ENCODE data around the gene GALNT18. TPM values are rescaled to one million over a fixed set of nuclear protein-coding genes. Genes with fewer than 3 reads are reported as not detected.

Gene GALNT18
- total and polyA plus RNA-seq, 2 experiments from 2014 or later: 4.3 to 10.8 TPM

DNA sequence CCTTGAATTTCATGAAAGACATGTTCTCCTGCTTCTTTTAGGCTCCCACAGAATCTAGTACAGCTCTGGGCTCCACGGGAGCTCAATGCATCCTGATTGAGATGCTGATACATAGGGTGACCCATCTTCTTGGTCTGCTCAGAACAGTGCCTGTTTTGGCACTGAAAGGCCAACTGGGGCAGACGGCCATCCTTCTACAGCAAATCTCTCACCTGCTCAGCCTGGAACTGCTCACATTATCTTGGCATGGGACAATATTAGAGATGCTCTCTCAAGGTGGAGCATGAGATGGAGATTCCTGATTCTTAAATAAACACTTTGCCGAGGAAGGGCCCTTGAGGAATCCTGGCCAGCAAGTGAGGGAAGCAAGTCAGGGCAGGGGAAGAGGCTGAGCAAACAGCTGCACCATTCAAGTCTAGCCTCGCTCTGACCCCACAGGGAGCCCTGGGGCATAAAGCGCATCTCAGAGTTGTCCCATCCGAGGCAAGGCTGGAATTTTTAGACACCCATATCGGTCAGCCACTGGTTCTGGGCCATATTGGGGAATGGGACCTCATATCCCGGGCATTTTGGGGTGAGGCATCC lies 210.3 kb downstream of the GALNT18 start (continued):
- TF ChIP-seq STAT1 (IDR thresholded peaks at IDR 0.05; ENCODE audit: unreplicated experiment) (no peak), ETS1 (IDR thresholded peaks at IDR 0.05) (no peak), EZH2 (IDR thresholded peaks at IDR 0.05; ENCODE audit: low read depth, unreplicated experiment) (no peak)
- TF ChIP-seq, protein P1, sequence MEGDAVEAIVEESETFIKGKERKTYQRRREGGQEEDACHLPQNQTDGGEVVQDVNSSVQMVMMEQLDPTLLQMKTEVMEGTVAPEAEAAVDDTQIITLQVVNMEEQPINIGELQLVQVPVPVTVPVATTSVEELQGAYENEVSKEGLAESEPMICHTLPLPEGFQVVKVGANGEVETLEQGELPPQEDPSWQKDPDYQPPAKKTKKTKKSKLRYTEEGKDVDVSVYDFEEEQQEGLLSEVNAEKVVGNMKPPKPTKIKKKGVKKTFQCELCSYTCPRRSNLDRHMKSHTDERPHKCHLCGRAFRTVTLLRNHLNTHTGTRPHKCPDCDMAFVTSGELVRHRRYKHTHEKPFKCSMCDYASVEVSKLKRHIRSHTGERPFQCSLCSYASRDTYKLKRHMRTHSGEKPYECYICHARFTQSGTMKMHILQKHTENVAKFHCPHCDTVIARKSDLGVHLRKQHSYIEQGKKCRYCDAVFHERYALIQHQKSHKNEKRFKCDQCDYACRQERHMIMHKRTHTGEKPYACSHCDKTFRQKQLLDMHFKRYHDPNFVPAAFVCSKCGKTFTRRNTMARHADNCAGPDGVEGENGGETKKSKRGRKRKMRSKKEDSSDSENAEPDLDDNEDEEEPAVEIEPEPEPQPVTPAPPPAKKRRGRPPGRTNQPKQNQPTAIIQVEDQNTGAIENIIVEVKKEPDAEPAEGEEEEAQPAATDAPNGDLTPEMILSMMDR (conservative IDR thresholded peaks at IDR 0.05; ENCODE audit: low read depth in 2 of 2): no peak

DNA sequence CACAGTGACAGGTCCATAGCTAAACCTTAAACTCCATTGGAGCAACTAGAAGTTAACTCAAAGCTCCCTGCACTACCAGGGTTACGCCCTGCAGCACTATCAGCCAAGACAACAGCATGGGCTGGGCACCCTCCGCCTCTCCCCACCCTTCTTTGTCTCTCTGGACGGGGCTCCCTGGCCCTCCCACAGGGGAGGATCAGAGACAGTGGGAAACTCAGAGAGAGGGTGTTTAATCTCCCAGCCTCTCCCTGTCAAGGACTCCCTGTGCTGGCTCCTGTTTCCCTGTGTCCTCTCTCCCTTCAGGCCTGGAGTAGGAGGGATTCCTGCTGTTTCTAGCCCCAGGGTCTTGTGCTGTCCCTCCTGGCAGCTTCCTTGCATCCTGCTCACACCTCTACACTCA lies 211.9 kb downstream of the GALNT18 start:
- Histone ChIP-seq H4K20me1 (replicated peaks; ENCODE audit: insufficient read depth) (no peaks in the 10 kb centered on the region), H3K4me2 (no peak overlapping the region), H3K27me3 (ENCODE audit: insufficient read depth) (no peaks in the 10 kb centered on the region), H3K4me3 (no peak overlapping the region), H3F3A (replicated peaks; ENCODE audit: low read depth) (no peaks in the 10 kb centered on the region), H2AFZ (no peak overlapping the region), H3K27ac (ENCODE audit: low read depth) (no peak overlapping the region), H3K4me1 (ENCODE audit: insufficient read depth) (peaks cover 2% of the 10 kb centered on the region; the same call in 1 of the 2 replicates), H3K79me2 (replicated peaks; ENCODE audit: insufficient read depth) (no peaks in the 10 kb centered on the region), H3K9me2 (ENCODE audit: insufficient read depth) (no peaks in the 10 kb centered on the region), H3K36me3 (ENCODE audit: insufficient read depth) (no peaks in the 10 kb centered on the region)
- Mint-ChIP-seq H3K27me3 (ENCODE audit: insufficient read depth, low read depth, poor library complexity) (peaks cover 6% of the 10 kb centered on the region), H3K36me3 (ENCODE audit: low read depth) (no peaks in the 10 kb centered on the region), H3K4me1 (peaks cover 17% of the 10 kb centered on the region), H3K9me3 (no peaks in the 10 kb centered on the region), H3K4me3 (no peak overlapping the region), H3K27ac (no peak overlapping the region)
- ATAC-seq: peak; percentile 57
- TF ChIP-seq EZH2phosphoT487 (IDR thresholded peaks at IDR 0.05; ENCODE audit: unreplicated experiment) (no peak), ETS1 (IDR thresholded peaks at IDR 0.05) (no peak), POLR2AphosphoS5 (IDR thresholded peaks at IDR 0.05; ENCODE audit: low read depth) (no peak)
- no peak for DNase-seq (ENCODE audit: low spot score)

- peaks cover 6% of the 10 kb centered on the region for H3K4me1 ChIP-seq (ENCODE audit: insufficient read depth)
- ATAC-seq (no peak), DNase-seq (ENCODE audit: low spot score) (no peak)
- no peaks in the 10 kb centered on the region for H3K36me3 Mint-ChIP-seq (ENCODE audit: low read depth)
- no peaks in the 10 kb centered on the region for H3K79me2 ChIP-seq (replicated peaks; ENCODE audit: insufficient read depth)
- no peaks in the 10 kb centered on the region for H3F3A ChIP-seq (replicated peaks; ENCODE audit: low read depth)
- no peaks in the 10 kb centered on the region for H4K20me1 ChIP-seq (replicated peaks; ENCODE audit: insufficient read depth)
- H3K4me1 Mint-ChIP-seq: peaks cover 23% of the 10 kb centered on the region
- H3K27me3 ChIP-seq (ENCODE audit: insufficient read depth): no peaks in the 10 kb centered on the region
- no peaks in the 10 kb centered on the region for H3K36me3 ChIP-seq (ENCODE audit: insufficient read depth)
- H3K27ac Mint-ChIP-seq: no peak overlapping the region
- H3K27me3 Mint-ChIP-seq (ENCODE audit: insufficient read depth, low read depth, poor library complexity): peaks cover 8% of the 10 kb centered on the region
- H3K4me3 ChIP-seq: no peak overlapping the region
- H3K4me3 Mint-ChIP-seq: no peak overlapping the region
- no peaks in the 10 kb centered on the region for H3K9me2 ChIP-seq (ENCODE audit: insufficient read depth)
- TF ChIP-seq NANOG (IDR thresholded peaks at IDR 0.05; ENCODE audit: borderline replicate concordance): no peak
- no peak for TF ChIP-seq JUNB (IDR thresholded peaks at IDR 0.05; ENCODE audit: unreplicated experiment)
- TF ChIP-seq EZH2 (IDR thresholded peaks at IDR 0.05; ENCODE audit: low read depth, unreplicated experiment): no peak
- no peak for TF ChIP-seq STAT1 (IDR thresholded peaks at IDR 0.05; ENCODE audit: unreplicated experiment)
- TF ChIP-seq REST (IDR thresholded peaks at IDR 0.05; ENCODE audit: unreplicated experiment): no peak
- TF ChIP-seq, protein P1 (conservative IDR thresholded peaks at IDR 0.05; ENCODE audit: low read depth in 2 of 2): no peak
- no peak for TF ChIP-seq EZH2phosphoT487 (IDR thresholded peaks at IDR 0.05; ENCODE audit: unreplicated experiment)
- TF ChIP-seq CREB1 (CRISPR knock-in tag; IDR thresholded peaks at IDR 0.05; ENCODE audit: low read depth): no peak
- TF ChIP-seq ZNF114 (CRISPR knock-in tag; IDR thresholded peaks at IDR 0.05): no peak
- no peak for TF ChIP-seq POLR2AphosphoS5 (IDR thresholded peaks at IDR 0.05; ENCODE audit: low read depth)
- H3K27ac ChIP-seq (ENCODE audit: low read depth): no peak overlapping the region
- H2AFZ ChIP-seq: no peak overlapping the region
- H3K9me3 Mint-ChIP-seq: no peaks in the 10 kb centered on the region
- H3K4me2 ChIP-seq: no peak overlapping the region
These were observed 212.6 kb downstream of the GALNT18 start for GRCh38 chr11:11409224-11409623.
